HepG2 (cell line): Measurements from ENCODE around the gene NAPG. TPM values are rescaled to one million over a fixed set of nuclear protein-coding genes. Genes with fewer than 3 reads are reported as not detected.

Experiments
- ARID2 ChIP-seq: sonication (generic); formaldehyde crosslinking; IDR thresholded peaks from 2 replicates; pipeline ENCODE4 v1.8.1; 2022; ENCODE audit warnings: mild to moderate bottlenecking, missing genetic modification reagents, borderline replicate concordance
- DR1 ChIP-seq: sonication (generic); formaldehyde crosslinking; IDR thresholded peaks from 2 replicates; pipeline ENCODE4 v1.8.0; 2021; ENCODE audit warnings: mild to moderate bottlenecking, missing genetic modification reagents, inconsistent platforms
- NFRKB ChIP-seq: fragments of 450-650 bp; IDR thresholded peaks from 2 replicates; pipeline ENCODE4 v1.6.1; 2017
- NR2F2 ChIP-seq: IDR thresholded peaks from 2 replicates; pipeline ENCODE4 v1.6.1; 2012; ENCODE audit warnings: low read depth, inconsistent platforms, borderline replicate concordance
- ONECUT2 ChIP-seq: sonication (generic); formaldehyde crosslinking; IDR thresholded peaks from 2 replicates; pipeline ENCODE4 v1.4.0; 2020; ENCODE audit warnings: missing genetic modification reagents
- PPARG ChIP-seq: conservative IDR thresholded peaks from 2 replicates; pipeline ENCODE4 v1.6.1; 2016; ENCODE audit warnings: missing biosample characterization, missing genetic modification reagents
- RFXANK ChIP-seq: IDR thresholded peaks from 2 replicates; pipeline ENCODE4 v1.6.1; 2016
- SP2 ChIP-seq: sonication (generic); formaldehyde crosslinking; IDR thresholded peaks from 2 replicates; pipeline ENCODE4 v1.5.1; 2020; ENCODE audit warnings: mild to moderate bottlenecking, missing genetic modification reagents
- TARDBP ChIP-seq: sonication (generic); formaldehyde crosslinking; IDR thresholded peaks from 2 replicates; pipeline ENCODE4 v1.8.0; 2022; ENCODE audit warnings: mild to moderate bottlenecking, missing genetic modification reagents
- ZBTB1 ChIP-seq: sonication (generic); formaldehyde crosslinking; IDR thresholded peaks from 2 replicates; pipeline ENCODE4 v1.4.0; 2020; ENCODE audit warnings: missing genetic modification reagents, borderline replicate concordance
- ZKSCAN5 ChIP-seq: sonication (generic); formaldehyde crosslinking; IDR thresholded peaks from 2 replicates; pipeline ENCODE4 v1.5.1; 2020; ENCODE audit warnings: mild to moderate bottlenecking, missing genetic modification reagents
- ZNF83 ChIP-seq: sonication (generic); formaldehyde crosslinking; IDR thresholded peaks from 2 replicates; pipeline ENCODE4 v1.4.0; 2020; ENCODE audit warnings: missing genetic modification reagents, mild to moderate bottlenecking, borderline replicate concordance
- polyA plus RNA-seq, 8 experiments: library from polyadenylated mRNA; depleted of rRNA in 3 of 8; stranded (reverse) in 7 of 8; unstranded in 1 of 8; fragments of >200 nt; fragmentation: Illumina TruSeq in 4 of 8; extraction: Trizol in 4 of 8; gene quantifications; 2 replicates each; pipeline versions ENCODE4 v1.2.1 to v1.2.3, GENCODE V29; 2011 to 2016; ENCODE audit warnings: low read depth in 4 of 8, missing spikeins in 1 of 8, mixed read lengths in 1 of 8; ENCODE audit not compliant: insufficient read depth in 1 of 8
- total RNA-seq, 5 experiments: library from RNA; depleted of rRNA; stranded (reverse); fragments of >200 nt; fragmentation: Illumina TruSeq; extraction: Trizol; gene quantifications; 2 replicates each; pipeline ENCODE4 v1.2.3, GENCODE V29; 2016; ENCODE audit warnings: low read depth in 1 of 5
- TF ChIP-seq, protein P1 (sequence below): sonication (generic); formaldehyde crosslinking; IDR thresholded peaks from 2 replicates; pipeline ENCODE4 v1.4.0; 2020; ENCODE audit warnings: missing genetic modification reagents, borderline replicate concordance
- TF ChIP-seq, protein P2 (sequence below): IDR thresholded peaks from 2 replicates; pipeline ENCODE4 v1.6.1; 2016
- TF ChIP-seq, protein P3 (sequence below): sonication (generic); formaldehyde crosslinking; IDR thresholded peaks from 2 replicates; pipeline ENCODE4 v1.4.0; 2020; ENCODE audit warnings: missing genetic modification reagents, mild to moderate bottlenecking, borderline replicate concordance
- TF ChIP-seq, protein P4 (sequence below): sonication (generic); formaldehyde crosslinking; conservative IDR thresholded peaks from 2 replicates; pipeline ENCODE4 v1.4.0; 2020; ENCODE audit warnings: mild to moderate bottlenecking, missing genetic modification reagents, moderate library complexity
- TF ChIP-seq, protein P5 (sequence below): sonication (generic); formaldehyde crosslinking; IDR thresholded peaks from 2 replicates; pipeline ENCODE4 v1.5.1; 2020; ENCODE audit warnings: missing genetic modification reagents, mild to moderate bottlenecking, borderline replicate concordance

Gene NAPG
- total and polyA plus RNA-seq, 2 of the 13 experiments (the other 11 are each of a cell fraction or from before 2014, with no cell fraction given), result 19.8 to 34.4 TPM

DNA sequence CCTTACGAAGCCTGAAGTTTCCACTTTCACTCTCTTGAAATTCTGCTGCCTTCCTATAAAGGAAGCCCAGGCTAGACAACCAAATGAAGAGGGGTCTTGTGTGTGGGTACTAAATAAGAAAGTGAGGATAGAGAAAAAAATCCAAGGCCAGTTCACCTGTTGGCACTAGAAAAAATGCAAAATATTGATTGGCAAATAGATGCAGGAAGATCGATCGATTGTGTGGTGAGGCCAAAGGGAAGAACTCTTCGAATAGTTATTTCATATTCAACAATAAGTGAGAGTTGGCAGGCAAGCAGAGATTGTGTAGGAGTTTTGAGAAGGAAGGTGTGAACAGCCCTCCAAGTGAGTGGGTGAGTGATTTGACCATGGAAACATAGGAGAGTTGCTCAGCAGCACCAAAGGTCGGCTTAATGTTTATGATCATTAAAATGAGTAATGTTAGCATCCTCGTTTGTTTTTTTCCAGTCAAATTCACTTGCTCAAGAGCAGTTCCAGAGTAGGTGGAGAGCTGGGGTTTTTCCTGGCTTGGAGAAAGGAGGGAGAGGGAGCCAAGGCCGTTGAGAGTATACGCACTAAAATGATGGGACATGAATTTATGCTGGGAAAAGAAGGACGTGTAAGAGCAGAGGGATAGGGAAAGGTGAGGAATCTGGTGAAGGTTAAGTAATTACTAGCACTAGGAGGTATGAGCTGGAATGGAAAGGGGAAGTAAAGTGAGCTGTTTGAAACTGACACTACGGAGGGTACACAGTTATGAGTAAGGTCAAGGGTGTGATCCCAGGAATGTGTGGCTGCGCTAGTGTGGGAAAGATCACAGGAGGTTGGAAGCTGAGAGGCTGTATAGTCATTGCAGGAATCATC lies 1.1 kb upstream of the NAPG start (continued):
- TF ChIP-seq, protein P1, sequence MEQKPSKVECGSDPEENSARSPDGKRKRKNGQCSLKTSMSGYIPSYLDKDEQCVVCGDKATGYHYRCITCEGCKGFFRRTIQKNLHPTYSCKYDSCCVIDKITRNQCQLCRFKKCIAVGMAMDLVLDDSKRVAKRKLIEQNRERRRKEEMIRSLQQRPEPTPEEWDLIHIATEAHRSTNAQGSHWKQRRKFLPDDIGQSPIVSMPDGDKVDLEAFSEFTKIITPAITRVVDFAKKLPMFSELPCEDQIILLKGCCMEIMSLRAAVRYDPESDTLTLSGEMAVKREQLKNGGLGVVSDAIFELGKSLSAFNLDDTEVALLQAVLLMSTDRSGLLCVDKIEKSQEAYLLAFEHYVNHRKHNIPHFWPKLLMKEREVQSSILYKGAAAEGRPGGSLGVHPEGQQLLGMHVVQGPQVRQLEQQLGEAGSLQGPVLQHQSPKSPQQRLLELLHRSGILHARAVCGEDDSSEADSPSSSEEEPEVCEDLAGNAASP (CRISPR knock-in tag), result no peak
- no peak for TF ChIP-seq NFRKB
- TF ChIP-seq, protein P2, sequence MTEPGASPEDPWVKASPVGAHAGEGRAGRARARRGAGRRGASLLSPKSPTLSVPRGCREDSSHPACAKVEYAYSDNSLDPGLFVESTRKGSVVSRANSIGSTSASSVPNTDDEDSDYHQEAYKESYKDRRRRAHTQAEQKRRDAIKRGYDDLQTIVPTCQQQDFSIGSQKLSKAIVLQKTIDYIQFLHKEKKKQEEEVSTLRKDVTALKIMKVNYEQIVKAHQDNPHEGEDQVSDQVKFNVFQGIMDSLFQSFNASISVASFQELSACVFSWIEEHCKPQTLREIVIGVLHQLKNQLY (CRISPR knock-in tag), result no peak
- TF ChIP-seq, protein P3, sequence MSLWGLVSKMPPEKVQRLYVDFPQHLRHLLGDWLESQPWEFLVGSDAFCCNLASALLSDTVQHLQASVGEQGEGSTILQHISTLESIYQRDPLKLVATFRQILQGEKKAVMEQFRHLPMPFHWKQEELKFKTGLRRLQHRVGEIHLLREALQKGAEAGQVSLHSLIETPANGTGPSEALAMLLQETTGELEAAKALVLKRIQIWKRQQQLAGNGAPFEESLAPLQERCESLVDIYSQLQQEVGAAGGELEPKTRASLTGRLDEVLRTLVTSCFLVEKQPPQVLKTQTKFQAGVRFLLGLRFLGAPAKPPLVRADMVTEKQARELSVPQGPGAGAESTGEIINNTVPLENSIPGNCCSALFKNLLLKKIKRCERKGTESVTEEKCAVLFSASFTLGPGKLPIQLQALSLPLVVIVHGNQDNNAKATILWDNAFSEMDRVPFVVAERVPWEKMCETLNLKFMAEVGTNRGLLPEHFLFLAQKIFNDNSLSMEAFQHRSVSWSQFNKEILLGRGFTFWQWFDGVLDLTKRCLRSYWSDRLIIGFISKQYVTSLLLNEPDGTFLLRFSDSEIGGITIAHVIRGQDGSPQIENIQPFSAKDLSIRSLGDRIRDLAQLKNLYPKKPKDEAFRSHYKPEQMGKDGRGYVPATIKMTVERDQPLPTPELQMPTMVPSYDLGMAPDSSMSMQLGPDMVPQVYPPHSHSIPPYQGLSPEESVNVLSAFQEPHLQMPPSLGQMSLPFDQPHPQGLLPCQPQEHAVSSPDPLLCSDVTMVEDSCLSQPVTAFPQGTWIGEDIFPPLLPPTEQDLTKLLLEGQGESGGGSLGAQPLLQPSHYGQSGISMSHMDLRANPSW, result no peak
- TF ChIP-seq RFXANK (CRISPR knock-in tag), result no peak
- no peak for TF ChIP-seq ZBTB1
- TF ChIP-seq TARDBP (CRISPR knock-in tag), result no peak
- peak; percentile 67 for TF ChIP-seq NR2F2
- no peak for TF ChIP-seq SP2 (CRISPR knock-in tag)
- TF ChIP-seq ZNF83 (CRISPR knock-in tag), result no peak
- TF ChIP-seq DR1 (CRISPR knock-in tag), result no peak
- TF ChIP-seq, protein P4, sequence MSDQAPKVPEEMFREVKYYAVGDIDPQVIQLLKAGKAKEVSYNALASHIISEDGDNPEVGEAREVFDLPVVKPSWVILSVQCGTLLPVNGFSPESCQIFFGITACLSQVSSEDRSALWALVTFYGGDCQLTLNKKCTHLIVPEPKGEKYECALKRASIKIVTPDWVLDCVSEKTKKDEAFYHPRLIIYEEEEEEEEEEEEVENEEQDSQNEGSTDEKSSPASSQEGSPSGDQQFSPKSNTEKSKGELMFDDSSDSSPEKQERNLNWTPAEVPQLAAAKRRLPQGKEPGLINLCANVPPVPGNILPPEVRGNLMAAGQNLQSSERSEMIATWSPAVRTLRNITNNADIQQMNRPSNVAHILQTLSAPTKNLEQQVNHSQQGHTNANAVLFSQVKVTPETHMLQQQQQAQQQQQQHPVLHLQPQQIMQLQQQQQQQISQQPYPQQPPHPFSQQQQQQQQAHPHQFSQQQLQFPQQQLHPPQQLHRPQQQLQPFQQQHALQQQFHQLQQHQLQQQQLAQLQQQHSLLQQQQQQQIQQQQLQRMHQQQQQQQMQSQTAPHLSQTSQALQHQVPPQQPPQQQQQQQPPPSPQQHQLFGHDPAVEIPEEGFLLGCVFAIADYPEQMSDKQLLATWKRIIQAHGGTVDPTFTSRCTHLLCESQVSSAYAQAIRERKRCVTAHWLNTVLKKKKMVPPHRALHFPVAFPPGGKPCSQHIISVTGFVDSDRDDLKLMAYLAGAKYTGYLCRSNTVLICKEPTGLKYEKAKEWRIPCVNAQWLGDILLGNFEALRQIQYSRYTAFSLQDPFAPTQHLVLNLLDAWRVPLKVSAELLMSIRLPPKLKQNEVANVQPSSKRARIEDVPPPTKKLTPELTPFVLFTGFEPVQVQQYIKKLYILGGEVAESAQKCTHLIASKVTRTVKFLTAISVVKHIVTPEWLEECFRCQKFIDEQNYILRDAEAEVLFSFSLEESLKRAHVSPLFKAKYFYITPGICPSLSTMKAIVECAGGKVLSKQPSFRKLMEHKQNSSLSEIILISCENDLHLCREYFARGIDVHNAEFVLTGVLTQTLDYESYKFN (CRISPR knock-in tag), result peak; percentile 52; the same call in 1 of the 2 replicates
- TF ChIP-seq ONECUT2 (CRISPR knock-in tag), result peak; percentile 68
- TF ChIP-seq ZKSCAN5, result no peak
- TF ChIP-seq ARID2 (CRISPR knock-in tag), result no peak
- TF ChIP-seq PPARG (CRISPR knock-in tag), result peak; percentile 63
- TF ChIP-seq, protein P5, sequence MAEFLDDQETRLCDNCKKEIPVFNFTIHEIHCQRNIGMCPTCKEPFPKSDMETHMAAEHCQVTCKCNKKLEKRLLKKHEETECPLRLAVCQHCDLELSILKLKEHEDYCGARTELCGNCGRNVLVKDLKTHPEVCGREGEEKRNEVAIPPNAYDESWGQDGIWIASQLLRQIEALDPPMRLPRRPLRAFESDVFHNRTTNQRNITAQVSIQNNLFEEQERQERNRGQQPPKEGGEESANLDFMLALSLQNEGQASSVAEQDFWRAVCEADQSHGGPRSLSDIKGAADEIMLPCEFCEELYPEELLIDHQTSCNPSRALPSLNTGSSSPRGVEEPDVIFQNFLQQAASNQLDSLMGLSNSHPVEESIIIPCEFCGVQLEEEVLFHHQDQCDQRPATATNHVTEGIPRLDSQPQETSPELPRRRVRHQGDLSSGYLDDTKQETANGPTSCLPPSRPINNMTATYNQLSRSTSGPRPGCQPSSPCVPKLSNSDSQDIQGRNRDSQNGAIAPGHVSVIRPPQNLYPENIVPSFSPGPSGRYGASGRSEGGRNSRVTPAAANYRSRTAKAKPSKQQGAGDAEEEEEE (CRISPR knock-in tag), result no peak
